K562 (cell line): Measurements from ENCODE around the gene SNCB. TPM values are rescaled to one million over a fixed set of nuclear protein-coding genes. Genes with fewer than 3 reads are reported as not detected.
A peak's percentile ranks its signal among the peaks of the same experiment; 100 is the strongest.

Experiments used
- CBFB ChIP-seq: sonication (generic); formaldehyde crosslinking; IDR thresholded peaks from 2 replicates; pipeline ENCODE4 v1.4.0; 2020; ENCODE audit warnings: mild to moderate bottlenecking, missing genetic modification reagents
- CBX8 ChIP-seq: fragments of 200-600 bp; sonication (generic); IDR thresholded peaks from 2 replicates; pipeline ENCODE4 v1.6.1; 2012; ENCODE audit warnings: borderline replicate concordance, mixed run types, low read depth, mild to moderate bottlenecking, moderate library complexity, mixed read lengths, low read length, control low read depth, inconsistent platforms; ENCODE audit not compliant: poor library complexity, severe bottlenecking; ENCODE audit errors: extremely low read depth
- ETV6 ChIP-seq, 3 experiments: fragments of 150-350 bp in 1 of 3; sonication (generic) in 1 of 3; formaldehyde crosslinking in 1 of 3; IDR thresholded peaks; 2 replicates each; pipeline versions ENCODE4 v1.6.1 to v1.8.0; 2014 to 2022; ENCODE audit warnings: borderline replicate concordance in 2 of 3, low read depth in 2 of 3, antibody characterized with exemption in 1 of 3, low read length in 1 of 3, mild to moderate bottlenecking in 1 of 3, missing genetic modification reagents in 1 of 3
- GTF2A2 ChIP-seq: IDR thresholded peaks from 2 replicates; pipeline ENCODE4 v1.6.1; 2016; ENCODE audit warnings: mild to moderate bottlenecking, missing genetic modification characterization, missing compliant biosample characterization
- POLR3A ChIP-seq: IDR thresholded peaks from 2 replicates; pipeline ENCODE4 v1.6.1; 2011; ENCODE audit warnings: borderline replicate concordance, mild to moderate bottlenecking, moderate library complexity; ENCODE audit not compliant: insufficient read length, insufficient read depth; ENCODE audit errors: extremely low read depth
- TBL1XR1 ChIP-seq, 2 experiments: IDR thresholded peaks; 2 replicates each; pipeline ENCODE4 v1.6.1; 2012; ENCODE audit warnings: improper control_type of control experiment in 2 of 2, low read length in 2 of 2, mild to moderate bottlenecking in 1 of 2
- XRCC5 ChIP-seq: fragments of 200-400 bp; formaldehyde crosslinking; IDR thresholded peaks from 2 replicates; pipeline ENCODE4 v1.6.1; 2017; ENCODE audit warnings: low read depth, mild to moderate bottlenecking, low read length
- ZNF175 ChIP-seq: fragments of 200-800 bp; sonication (Bioruptor generic); IDR thresholded peaks from 2 replicates; pipeline ENCODE4 v1.6.1; 2016; ENCODE audit warnings: low read depth, mild to moderate bottlenecking, missing genetic modification characterization, missing compliant biosample characterization
- ZNF431 ChIP-seq: sonication (generic); formaldehyde crosslinking; IDR thresholded peaks from 2 replicates; pipeline ENCODE4 v1.8.0; 2022; ENCODE audit warnings: mild to moderate bottlenecking, missing genetic modification reagents
- ZNF778 ChIP-seq: fragments of 450-650 bp; formaldehyde crosslinking; IDR thresholded peaks from 2 replicates; pipeline ENCODE4 v1.4.0; 2020; ENCODE audit warnings: mild to moderate bottlenecking, moderate library complexity
- polyA plus RNA-seq, 8 experiments: library from polyadenylated mRNA; depleted of rRNA in 4 of 8; stranded (reverse) in 5 of 8; unstranded in 3 of 8; fragments of >200 nt; fragmentation: Nextera tagmentation in 2 of 8; fragmentation: Illumina TruSeq in 1 of 8; extraction: Ambion mirVana in 2 of 8; extraction: Trizol in 1 of 8; gene quantifications; 2 replicates each; pipeline versions ENCODE4 v1.2.1 to v1.2.3, GENCODE V29; 2011 to 2014; ENCODE audit warnings: inconsistent platforms in 1 of 8, missing spikeins in 1 of 8
- total RNA-seq, 7 experiments: library from RNA; depleted of rRNA in 6 of 7; stranded (reverse); fragments of >200 nt in 6 of 7; fragmentation: Illumina TruSeq in 2 of 7; extraction: Trizol in 2 of 7; gene quantifications; 2 replicates each; pipeline versions ENCODE4 v1.2.1 to v1.2.3, GENCODE V29; 2011 to 2021; ENCODE audit warnings: low replicate concordance in 1 of 7
- TF ChIP-seq, protein P1 (sequence below): fragments of 450-650 bp; conservative IDR thresholded peaks from 2 replicates; pipeline ENCODE4 v1.6.1; 2016; ENCODE audit warnings: missing genetic modification characterization, low read depth, mild to moderate bottlenecking, missing compliant biosample characterization, moderate library complexity
- TF ChIP-seq, protein P2 (sequence below): fragments of 250-450 bp; sonication (Bioruptor Pico); IDR thresholded peaks from 2 replicates; pipeline ENCODE4 v1.5.0; 2021; ENCODE audit warnings: mild to moderate bottlenecking, borderline replicate concordance
- TF ChIP-seq, protein P3 (sequence below), 2 experiments: fragments of 450-650 bp; formaldehyde crosslinking in 1 of 2; IDR thresholded peaks; 2 replicates each; pipeline versions ENCODE4 v1.4.0 to v1.6.1; 2014 to 2020; ENCODE audit warnings: mild to moderate bottlenecking in 2 of 2, borderline replicate concordance in 1 of 2, low read depth in 1 of 2

SNCB gene
- total and polyA plus RNA-seq, 9 of the 15 experiments (the other 6 are each of a cell fraction or from before 2014, with no cell fraction given): not detected

DNA sequence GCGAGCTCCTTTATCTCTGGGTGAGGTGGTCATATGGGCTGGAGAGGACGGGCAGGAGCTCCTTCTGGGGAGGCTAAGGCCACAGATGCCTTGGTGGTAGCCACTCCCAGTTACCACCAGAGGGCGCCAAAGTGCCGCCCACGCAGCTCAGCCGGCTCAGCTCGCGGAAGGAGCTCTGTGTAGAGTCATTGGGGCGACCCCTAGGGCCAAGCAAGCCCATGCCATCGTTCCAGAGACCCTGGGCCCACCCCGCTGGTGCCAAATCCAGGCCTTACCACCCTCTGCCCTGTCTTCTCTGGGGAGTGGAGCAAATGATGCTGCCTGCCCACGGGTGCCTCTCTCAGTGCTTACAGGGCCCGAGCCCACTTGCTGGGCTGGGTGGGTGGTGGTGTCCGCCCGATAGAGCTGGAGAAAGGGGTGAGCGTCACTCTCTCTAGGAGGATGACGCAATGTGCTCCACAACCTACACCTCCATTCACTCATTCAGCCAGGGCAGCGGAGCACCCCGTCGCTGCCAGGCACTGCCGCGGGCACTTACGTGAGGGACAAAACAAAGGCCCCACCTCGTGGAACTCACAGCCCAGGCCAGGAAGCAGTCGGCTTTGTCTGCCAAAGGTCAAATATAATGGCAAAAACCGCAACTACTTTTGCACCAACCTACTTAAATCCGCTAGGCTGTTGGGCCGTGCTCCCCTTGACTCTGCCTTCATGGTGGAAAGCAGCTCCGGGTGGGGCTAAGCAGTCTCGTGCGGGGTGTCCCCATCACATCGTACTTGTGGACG is 30.7 kb upstream of the SNCB start (continued):
- no peak for TF ChIP-seq ZNF431 (CRISPR knock-in tag)
- no peak for TF ChIP-seq TBL1XR1 (IDR thresholded peaks at IDR 0.05; ENCODE audit: low read length in 2 of 2)
- TF ChIP-seq, protein P1, sequence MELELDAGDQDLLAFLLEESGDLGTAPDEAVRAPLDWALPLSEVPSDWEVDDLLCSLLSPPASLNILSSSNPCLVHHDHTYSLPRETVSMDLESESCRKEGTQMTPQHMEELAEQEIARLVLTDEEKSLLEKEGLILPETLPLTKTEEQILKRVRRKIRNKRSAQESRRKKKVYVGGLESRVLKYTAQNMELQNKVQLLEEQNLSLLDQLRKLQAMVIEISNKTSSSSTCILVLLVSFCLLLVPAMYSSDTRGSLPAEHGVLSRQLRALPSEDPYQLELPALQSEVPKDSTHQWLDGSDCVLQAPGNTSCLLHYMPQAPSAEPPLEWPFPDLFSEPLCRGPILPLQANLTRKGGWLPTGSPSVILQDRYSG: no peak
- no peak for TF ChIP-seq GTF2A2 (tag)
- TF ChIP-seq, protein P2, sequence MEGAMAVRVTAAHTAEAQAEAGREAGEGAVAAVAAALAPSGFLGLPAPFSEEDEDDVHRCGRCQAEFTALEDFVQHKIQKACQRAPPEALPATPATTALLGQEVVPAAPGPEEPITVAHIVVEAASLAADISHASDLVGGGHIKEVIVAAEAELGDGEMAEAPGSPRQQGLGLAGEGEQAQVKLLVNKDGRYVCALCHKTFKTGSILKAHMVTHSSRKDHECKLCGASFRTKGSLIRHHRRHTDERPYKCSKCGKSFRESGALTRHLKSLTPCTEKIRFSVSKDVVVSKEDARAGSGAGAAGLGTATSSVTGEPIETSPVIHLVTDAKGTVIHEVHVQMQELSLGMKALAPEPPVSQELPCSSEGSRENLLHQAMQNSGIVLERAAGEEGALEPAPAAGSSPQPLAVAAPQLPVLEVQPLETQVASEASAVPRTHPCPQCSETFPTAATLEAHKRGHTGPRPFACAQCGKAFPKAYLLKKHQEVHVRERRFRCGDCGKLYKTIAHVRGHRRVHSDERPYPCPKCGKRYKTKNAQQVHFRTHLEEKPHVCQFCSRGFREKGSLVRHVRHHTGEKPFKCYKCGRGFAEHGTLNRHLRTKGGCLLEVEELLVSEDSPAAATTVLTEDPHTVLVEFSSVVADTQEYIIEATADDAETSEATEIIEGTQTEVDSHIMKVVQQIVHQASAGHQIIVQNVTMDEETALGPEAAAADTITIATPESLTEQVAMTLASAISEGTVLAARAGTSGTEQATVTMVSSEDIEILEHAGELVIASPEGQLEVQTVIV: no peak
- TF ChIP-seq CBX8: no peak
- TF ChIP-seq, protein P3, sequence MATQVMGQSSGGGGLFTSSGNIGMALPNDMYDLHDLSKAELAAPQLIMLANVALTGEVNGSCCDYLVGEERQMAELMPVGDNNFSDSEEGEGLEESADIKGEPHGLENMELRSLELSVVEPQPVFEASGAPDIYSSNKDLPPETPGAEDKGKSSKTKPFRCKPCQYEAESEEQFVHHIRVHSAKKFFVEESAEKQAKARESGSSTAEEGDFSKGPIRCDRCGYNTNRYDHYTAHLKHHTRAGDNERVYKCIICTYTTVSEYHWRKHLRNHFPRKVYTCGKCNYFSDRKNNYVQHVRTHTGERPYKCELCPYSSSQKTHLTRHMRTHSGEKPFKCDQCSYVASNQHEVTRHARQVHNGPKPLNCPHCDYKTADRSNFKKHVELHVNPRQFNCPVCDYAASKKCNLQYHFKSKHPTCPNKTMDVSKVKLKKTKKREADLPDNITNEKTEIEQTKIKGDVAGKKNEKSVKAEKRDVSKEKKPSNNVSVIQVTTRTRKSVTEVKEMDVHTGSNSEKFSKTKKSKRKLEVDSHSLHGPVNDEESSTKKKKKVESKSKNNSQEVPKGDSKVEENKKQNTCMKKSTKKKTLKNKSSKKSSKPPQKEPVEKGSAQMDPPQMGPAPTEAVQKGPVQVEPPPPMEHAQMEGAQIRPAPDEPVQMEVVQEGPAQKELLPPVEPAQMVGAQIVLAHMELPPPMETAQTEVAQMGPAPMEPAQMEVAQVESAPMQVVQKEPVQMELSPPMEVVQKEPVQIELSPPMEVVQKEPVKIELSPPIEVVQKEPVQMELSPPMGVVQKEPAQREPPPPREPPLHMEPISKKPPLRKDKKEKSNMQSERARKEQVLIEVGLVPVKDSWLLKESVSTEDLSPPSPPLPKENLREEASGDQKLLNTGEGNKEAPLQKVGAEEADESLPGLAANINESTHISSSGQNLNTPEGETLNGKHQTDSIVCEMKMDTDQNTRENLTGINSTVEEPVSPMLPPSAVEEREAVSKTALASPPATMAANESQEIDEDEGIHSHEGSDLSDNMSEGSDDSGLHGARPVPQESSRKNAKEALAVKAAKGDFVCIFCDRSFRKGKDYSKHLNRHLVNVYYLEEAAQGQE (IDR thresholded peaks at IDR 0.05; ENCODE audit: borderline replicate concordance): peak; percentile 89
- TF ChIP-seq, protein P3 (CRISPR knock-in tag; IDR thresholded peaks at IDR 0.05; ENCODE audit: low read depth): 0 out of 2 replicates have a peak, but pooled peaks have one; percentile 50
- TF ChIP-seq CBFB (CRISPR knock-in tag): no peak
- no peak; the same call in 1 of the 2 replicates for TF ChIP-seq XRCC5
- no peak for TF ChIP-seq ETV6 (IDR thresholded peaks at IDR 0.05; ENCODE audit: borderline replicate concordance in 1 of 2, low read depth in 2 of 2, low read length in 1 of 2)
- no peak for TF ChIP-seq ETV6 (CRISPR knock-in tag; IDR thresholded peaks at IDR 0.05; ENCODE audit: borderline replicate concordance)
- no peak for TF ChIP-seq ZNF778 (CRISPR knock-in tag)
- TF ChIP-seq POLR3A: no peak
- TF ChIP-seq ZNF175: no peak
